GF-D8 (cell line): ENCODE results near the gene PIGV.
A peak's percentile ranks its signal among the peaks of the same experiment; 100 is the strongest.
"Not testable (repeated sequence)": the region's sequence is repeated elsewhere in the genome, so short reads cannot be mapped to it uniquely, and the experiment has no call there.

Experiments used
- DNase-seq: peaks from one replicate; lab custom pipeline; 2025; lab: John Stamatoyannopoulos, UW

Gene PIGV

DNA sequence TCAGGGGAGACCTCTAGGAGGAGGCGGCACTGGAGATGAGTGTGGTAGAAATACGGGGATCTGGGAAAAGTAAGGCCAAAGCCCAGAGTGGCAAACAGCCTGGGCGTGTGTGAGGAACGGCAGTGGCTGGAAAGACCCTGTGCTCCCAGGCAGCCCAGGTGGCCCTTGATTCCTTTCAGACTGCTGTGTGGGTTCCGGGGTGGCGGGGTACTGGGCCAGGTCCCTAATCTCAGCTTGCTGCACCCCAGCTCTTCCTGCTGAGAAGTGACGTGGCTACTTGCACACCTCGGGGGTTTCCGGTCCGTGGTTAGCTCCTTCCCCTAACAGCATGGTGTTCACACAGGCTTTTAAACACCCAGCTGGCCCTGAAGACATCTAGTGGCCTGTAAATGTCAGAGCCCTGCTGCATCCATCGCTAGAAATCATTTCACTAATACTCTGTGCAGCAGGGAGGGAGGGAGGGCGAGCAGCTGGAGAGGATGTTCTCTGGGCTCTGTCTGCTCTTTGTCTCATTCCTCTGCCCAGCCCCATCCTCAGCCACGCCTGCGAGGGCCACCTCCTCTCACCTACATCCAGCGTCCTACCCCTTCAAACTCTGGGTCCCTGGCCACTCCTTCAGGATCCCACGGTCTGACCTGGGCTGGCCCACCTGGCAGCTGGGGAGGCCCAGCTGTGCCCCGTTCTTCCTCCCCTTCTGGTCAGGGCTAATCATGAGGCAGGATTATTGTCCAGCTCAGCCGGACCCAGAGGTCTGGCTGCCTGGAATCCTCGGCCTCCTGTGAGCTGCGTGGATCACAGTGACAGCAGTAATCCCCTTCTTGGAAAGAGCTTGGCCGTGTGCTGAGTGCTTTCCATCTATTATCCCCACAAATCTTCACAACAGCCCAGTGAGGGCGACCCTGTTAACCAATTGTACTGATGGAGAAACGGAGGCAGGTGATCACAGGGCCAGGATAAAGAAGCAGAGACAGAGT, 46.0 kb downstream of the PIGV start:
- peak; percentile 85 for DNase-seq

DNA sequence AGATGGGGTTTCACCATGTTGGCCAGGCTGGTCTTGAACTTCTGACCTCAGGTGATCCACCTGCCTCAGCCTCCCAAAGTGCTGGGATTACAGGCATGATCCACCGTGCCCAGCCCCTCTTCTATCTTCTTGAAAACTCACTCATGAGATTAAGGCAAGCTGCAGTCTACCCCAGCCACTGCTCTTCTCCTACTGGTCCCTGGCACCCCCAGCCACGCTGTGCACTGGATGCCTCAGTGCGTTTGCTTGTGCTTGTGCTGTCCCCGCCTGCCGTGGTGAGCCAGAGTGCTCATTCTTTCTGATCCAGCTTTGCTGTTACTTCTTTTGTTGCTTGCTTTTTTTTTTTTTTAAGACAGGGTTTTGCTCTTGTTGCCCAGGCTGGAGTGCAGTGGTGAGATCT, 49.9 kb downstream of the PIGV start:
- DNase-seq = not testable (repeated sequence)

DNA sequence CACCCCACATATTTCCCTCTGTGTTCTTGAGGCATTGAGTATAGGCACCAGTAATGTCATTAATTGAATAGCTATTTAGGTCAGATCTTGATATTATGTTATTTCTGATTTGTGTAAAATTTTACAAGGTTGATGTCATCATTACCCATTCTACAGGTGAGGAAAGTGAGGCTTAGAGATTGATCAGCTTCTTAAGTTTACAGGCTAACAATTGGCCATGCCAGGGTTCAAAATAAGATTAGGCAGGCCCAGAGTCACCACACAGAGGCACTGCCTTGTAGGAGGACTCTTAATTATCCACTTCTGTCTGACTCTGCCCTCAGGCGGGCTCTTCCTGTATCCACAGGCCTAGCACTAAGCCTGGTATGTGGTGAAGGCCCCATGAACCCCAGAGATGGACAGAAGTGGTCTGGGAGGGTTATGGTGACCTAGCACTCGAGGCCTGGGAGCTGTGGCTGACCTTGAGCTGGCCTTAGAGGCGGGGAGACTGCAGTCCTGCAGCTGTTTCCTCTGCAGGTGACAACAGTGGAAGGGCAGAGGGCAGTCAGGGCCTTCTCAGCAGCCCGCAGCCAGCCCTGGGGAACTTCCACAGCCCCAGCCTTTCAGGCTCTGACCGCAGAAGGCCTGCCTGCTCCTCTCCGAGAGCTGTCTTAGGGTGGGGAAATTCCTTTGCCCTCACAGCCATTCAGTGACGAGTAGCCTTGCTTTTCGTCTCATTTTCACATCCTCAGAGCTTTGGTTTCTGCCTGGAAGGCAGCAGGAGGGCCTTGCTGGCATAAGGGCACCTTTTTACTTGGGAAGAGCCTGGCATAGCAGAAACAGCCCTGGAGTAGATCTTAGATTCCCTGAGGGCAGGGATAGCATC, 51.0 kb downstream of the PIGV start:
- peak; percentile 14 for DNase-seq

DNA sequence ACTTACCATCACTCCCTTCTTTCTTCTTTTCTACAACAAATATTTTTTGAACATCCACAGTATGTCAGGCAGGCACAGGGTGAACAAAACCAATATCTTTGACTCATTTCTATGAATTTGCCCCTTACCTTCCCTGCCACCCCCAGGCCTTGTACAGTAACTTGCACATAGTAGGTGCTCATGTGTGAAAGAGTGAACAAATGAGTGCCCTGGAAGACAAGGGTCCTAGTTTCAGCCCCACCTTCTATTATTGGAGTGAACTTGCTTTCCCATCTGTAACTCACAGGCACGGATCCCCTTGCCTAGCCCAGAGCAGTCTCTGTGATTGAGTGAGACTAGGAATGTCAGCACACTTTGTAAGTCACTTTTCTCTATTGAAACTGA, 51.6 kb downstream of the PIGV start:
- no peak for DNase-seq

DNA sequence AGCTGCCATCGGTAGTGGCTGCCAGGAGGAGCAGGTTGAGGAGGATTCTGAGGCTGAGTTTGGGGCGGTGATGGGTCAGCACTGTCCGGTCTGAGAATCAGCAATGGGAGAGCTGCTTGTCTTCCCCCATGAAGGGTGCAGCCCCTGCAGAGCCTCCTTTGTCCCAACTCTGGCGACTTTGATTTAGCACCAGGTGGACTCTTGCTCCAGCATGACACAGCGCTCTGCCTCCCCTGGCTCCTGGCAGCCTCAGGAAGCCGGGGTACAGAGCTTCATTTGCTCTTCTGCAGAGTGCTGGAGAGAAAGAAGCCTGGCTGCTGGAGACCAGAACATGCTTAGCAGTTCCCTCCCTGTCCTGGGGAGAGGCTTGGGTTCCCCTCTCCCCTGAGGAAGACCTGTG, 52.0 kb downstream of the PIGV start:
- no peak for DNase-seq

DNA sequence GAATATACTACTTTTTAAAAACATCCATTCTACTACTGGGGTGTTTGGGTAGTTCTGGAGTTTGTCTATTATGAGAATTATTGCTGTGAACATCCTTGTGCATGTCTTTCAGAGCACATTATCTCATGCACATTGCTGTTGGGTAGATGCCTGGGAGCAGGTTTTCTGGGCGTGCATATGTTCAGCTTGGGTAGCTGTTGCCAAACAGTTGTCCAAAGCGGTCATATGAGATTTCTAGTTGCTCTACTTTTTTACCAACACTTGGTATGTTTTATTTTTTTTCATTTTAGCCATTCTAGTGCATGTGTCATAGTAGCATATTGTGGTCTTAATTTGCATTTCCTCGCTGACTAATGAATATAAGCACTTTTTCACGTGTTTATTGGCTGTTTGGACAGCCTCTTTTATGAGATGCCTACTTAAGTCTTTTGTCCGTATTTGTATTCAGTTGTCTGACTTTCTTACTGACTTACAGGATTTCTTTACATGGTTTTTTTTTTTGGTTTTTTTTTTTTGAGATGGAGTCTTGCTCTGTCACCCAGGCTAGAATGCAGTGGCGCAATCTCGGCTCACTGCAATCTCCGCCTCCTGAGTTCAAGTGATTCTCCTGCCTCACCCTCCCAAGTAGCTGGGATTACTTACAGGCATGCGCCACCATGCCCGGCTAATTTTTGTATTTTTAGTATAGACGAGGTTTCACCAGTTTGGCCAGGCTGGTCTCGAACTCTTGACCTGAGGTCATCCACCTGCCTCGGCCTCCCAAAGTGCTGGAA, 56.9 kb downstream of the PIGV start:
- no peak for DNase-seq

DNA sequence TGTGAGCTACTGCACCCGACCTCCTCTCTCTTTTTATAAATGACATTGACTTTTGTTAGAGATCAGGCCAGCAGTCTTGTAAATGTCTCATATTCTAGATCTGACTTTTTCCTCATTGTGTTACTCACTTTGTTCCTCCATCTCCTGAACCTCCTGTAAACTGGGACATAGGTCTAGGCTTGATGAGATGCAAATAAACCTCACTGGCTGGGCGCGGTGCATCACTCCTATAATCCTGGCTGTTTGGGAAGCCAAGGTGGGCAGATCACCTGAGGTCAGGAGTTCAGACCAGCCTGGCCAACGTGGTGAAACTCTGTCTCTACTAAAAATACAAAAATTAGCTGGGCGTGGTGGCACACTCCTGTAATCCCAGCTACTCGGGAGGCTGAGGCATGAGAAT, 60.1 kb downstream of the PIGV start:
- not testable (repeated sequence) for DNase-seq
